GM23338 (cell line): ENCODE results near the gene SNTG2. TPM values are rescaled to one million over a fixed set of nuclear protein-coding genes. Genes with fewer than 3 reads are reported as not detected.

Source experiments
- ATAC-seq: fragments of 200-7000 bp; cut with Tn5 transposase; 3 replicates; pipeline ENCODE4 v1.9.1; 2020
- DNase-seq: peaks from one replicate; pipeline ENCODE4 v3.0.0-alpha.2; 2015; ENCODE audit warnings: low spot score
- H2AFZ ChIP-seq: fragments of 200-600 bp; sonication (generic); 2 replicates; pipeline ENCODE4 v1.8.0; 2016; ENCODE audit warnings: antibody characterized with exemption, mild to moderate bottlenecking, moderate library complexity
- H3F3A ChIP-seq: fragments of 200-600 bp; sonication (generic); replicated peaks from 2 replicates; pipeline ENCODE4 v1.8.0; 2017; ENCODE audit warnings: antibody characterized with exemption, mixed run types, low read depth
- H3K27ac ChIP-seq: fragments of 200-600 bp; sonication (generic); 2 replicates; pipeline ENCODE4 v1.6.1; 2016; ENCODE audit warnings: low read depth
- H3K27me3 ChIP-seq: fragments of 200-600 bp; sonication (generic); 2 replicates; pipeline ENCODE4 v1.8.0; 2016; ENCODE audit warnings: mild to moderate bottlenecking, mixed run types, moderate library complexity; ENCODE audit not compliant: insufficient read depth
- H3K36me3 ChIP-seq: fragments of 200-600 bp; sonication (generic); 2 replicates; pipeline ENCODE4 v1.8.0; 2016; ENCODE audit warnings: mild to moderate bottlenecking; ENCODE audit not compliant: insufficient read depth
- H3K4me1 ChIP-seq: fragments of 200-600 bp; sonication (generic); 2 replicates; pipeline ENCODE4 v1.8.0; 2016; ENCODE audit warnings: mild to moderate bottlenecking, moderate library complexity; ENCODE audit not compliant: insufficient read depth
- H3K4me2 ChIP-seq: fragments of 200-600 bp; sonication (generic); 2 replicates; pipeline ENCODE4 v1.7.1; 2017; ENCODE audit warnings: mixed run types
- H3K4me3 ChIP-seq: fragments of 200-600 bp; sonication (generic); 2 replicates; pipeline ENCODE4 v1.6.1; 2016; ENCODE audit warnings: mixed run types
- H3K79me2 ChIP-seq: fragments of 200-600 bp; sonication (generic); replicated peaks from 2 replicates; pipeline ENCODE4 v1.8.0; 2017; ENCODE audit warnings: mild to moderate bottlenecking; ENCODE audit not compliant: insufficient read depth
- H3K9me2 ChIP-seq: fragments of 200-600 bp; sonication (generic); 2 replicates; pipeline ENCODE4 v1.8.0; 2017; ENCODE audit not compliant: insufficient read depth
- H4K20me1 ChIP-seq: fragments of 200-600 bp; sonication (generic); replicated peaks from 2 replicates; pipeline ENCODE4 v1.8.0; 2017; ENCODE audit warnings: mild to moderate bottlenecking; ENCODE audit not compliant: insufficient read depth
- H3K27ac Mint-ChIP-seq: 2 replicates; pipeline ENCODE4 v1.8.0; 2020; ENCODE audit warnings: inconsistent platforms, mild to moderate bottlenecking, moderate library complexity, mixed read lengths
- H3K27me3 Mint-ChIP-seq: 3 replicates; pipeline ENCODE4 v1.8.0; 2022; ENCODE audit warnings: low read depth, mild to moderate bottlenecking, moderate library complexity, mixed read lengths, inconsistent platforms; ENCODE audit not compliant: insufficient read depth, poor library complexity
- H3K36me3 Mint-ChIP-seq: 3 replicates; pipeline ENCODE4 v1.8.0; 2021; ENCODE audit warnings: low read depth, mild to moderate bottlenecking, inconsistent platforms, moderate library complexity, mixed read lengths
- H3K4me1 Mint-ChIP-seq: 3 replicates; pipeline ENCODE4 v1.8.0; 2020; ENCODE audit warnings: mild to moderate bottlenecking, inconsistent platforms, mixed read lengths
- H3K4me3 Mint-ChIP-seq: 3 replicates; pipeline ENCODE4 v1.8.0; 2021; ENCODE audit warnings: moderate library complexity, mild to moderate bottlenecking, inconsistent platforms, mixed read lengths
- H3K9me3 Mint-ChIP-seq: 3 replicates; pipeline ENCODE4 v1.8.0; 2020; ENCODE audit warnings: moderate library complexity, mild to moderate bottlenecking, inconsistent platforms, mixed read lengths
- ETS1 ChIP-seq: IDR thresholded peaks from 2 replicates; pipeline ENCODE4 v1.6.1; 2016; ENCODE audit warnings: antibody characterized with exemption
- JUNB ChIP-seq: IDR thresholded peaks from one replicate; pipeline ENCODE4 v1.6.1; 2016; ENCODE audit warnings: antibody characterized with exemption; ENCODE audit not compliant: unreplicated experiment
- NANOG ChIP-seq: IDR thresholded peaks from 2 replicates; pipeline ENCODE4 v1.6.1; 2016; ENCODE audit warnings: antibody characterized with exemption, borderline replicate concordance
- ZNF114 ChIP-seq: fragments of 250-450 bp; sonication (Bioruptor Pico); IDR thresholded peaks from 2 replicates; pipeline ENCODE4 v1.5.0; 2020; ENCODE audit warnings: mild to moderate bottlenecking, moderate library complexity
- polyA plus RNA-seq: library from polyadenylated mRNA; unstranded; fragments of >200 nt; fragmentation: Nextera tagmentation; extraction: Ambion mirVana; gene quantifications from 2 replicates; pipeline ENCODE4 v1.2.1, GENCODE V29; 2016
- total RNA-seq: library from RNA; depleted of rRNA; stranded (reverse); fragments of >200 nt; shearing (Covaris generic); gene quantifications from 2 replicates; pipeline ENCODE4 v1.2.3, GENCODE V29; 2014
- TF ChIP-seq, protein P1 (sequence below): fragments of 250-450 bp; sonication (Bioruptor Pico); IDR thresholded peaks from 2 replicates; pipeline ENCODE4 v1.5.0; 2020; ENCODE audit warnings: mild to moderate bottlenecking, moderate library complexity

Gene SNTG2
- total and polyA plus RNA-seq, 2 experiments from 2014 or later = 27.5 to 60.4 TPM

DNA sequence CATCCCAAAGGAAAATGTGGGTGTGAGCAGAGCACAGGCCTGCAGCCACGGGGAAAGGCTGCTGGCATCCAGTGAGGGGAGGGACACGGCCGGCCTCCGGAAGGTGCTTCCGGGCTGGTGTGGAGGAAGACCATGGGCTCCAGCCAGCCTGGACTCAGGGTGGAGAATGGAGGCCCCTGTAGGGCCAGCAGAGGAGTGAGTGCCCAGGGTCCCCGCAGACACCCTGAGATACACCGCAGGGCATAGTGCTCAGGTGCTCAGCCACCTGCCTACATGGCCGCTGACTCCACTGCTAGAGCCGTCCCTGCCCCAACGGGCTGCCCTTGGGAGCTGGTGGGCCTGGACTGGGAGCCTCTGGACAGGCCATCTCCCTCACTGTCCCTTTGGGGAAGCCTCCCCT is 28.5 kb upstream of the SNTG2 start:
- Histone ChIP-seq H4K20me1 (no peaks in the 10 kb centered on the region), H3K79me2 (no peaks in the 10 kb centered on the region), H3K4me2 (no peak overlapping the region), H3K9me2 (0 out of 2 replicates have a peak, but pooled peaks cover 4% of the 10 kb centered on the region), H2AFZ (peak overlapping the region; percentile 86), H3K4me3 (no peak overlapping the region), H3K4me1 (peaks cover 29% of the 10 kb centered on the region), H3F3A (peaks cover 15% of the 10 kb centered on the region), H3K27ac (no peak overlapping the region), H3K27me3 (0 out of 2 replicates have a peak, but pooled peaks cover 8% of the 10 kb centered on the region), H3K36me3 (no peaks in the 10 kb centered on the region)
- Mint-ChIP-seq H3K36me3 (peaks cover 10% of the 10 kb centered on the region), H3K4me3 (no peak overlapping the region), H3K27me3 (peaks cover 23% of the 10 kb centered on the region), H3K9me3 (peaks cover 11% of the 10 kb centered on the region), H3K27ac (no peak overlapping the region), H3K4me1 (peaks cover 33% of the 10 kb centered on the region)
- DNase-seq (no peak), ATAC-seq (no peak)
- TF ChIP-seq JUNB (no peak), ETS1 (no peak), NANOG (no peak), ZNF114 (CRISPR knock-in tag) (no peak)
- TF ChIP-seq, protein P1, sequence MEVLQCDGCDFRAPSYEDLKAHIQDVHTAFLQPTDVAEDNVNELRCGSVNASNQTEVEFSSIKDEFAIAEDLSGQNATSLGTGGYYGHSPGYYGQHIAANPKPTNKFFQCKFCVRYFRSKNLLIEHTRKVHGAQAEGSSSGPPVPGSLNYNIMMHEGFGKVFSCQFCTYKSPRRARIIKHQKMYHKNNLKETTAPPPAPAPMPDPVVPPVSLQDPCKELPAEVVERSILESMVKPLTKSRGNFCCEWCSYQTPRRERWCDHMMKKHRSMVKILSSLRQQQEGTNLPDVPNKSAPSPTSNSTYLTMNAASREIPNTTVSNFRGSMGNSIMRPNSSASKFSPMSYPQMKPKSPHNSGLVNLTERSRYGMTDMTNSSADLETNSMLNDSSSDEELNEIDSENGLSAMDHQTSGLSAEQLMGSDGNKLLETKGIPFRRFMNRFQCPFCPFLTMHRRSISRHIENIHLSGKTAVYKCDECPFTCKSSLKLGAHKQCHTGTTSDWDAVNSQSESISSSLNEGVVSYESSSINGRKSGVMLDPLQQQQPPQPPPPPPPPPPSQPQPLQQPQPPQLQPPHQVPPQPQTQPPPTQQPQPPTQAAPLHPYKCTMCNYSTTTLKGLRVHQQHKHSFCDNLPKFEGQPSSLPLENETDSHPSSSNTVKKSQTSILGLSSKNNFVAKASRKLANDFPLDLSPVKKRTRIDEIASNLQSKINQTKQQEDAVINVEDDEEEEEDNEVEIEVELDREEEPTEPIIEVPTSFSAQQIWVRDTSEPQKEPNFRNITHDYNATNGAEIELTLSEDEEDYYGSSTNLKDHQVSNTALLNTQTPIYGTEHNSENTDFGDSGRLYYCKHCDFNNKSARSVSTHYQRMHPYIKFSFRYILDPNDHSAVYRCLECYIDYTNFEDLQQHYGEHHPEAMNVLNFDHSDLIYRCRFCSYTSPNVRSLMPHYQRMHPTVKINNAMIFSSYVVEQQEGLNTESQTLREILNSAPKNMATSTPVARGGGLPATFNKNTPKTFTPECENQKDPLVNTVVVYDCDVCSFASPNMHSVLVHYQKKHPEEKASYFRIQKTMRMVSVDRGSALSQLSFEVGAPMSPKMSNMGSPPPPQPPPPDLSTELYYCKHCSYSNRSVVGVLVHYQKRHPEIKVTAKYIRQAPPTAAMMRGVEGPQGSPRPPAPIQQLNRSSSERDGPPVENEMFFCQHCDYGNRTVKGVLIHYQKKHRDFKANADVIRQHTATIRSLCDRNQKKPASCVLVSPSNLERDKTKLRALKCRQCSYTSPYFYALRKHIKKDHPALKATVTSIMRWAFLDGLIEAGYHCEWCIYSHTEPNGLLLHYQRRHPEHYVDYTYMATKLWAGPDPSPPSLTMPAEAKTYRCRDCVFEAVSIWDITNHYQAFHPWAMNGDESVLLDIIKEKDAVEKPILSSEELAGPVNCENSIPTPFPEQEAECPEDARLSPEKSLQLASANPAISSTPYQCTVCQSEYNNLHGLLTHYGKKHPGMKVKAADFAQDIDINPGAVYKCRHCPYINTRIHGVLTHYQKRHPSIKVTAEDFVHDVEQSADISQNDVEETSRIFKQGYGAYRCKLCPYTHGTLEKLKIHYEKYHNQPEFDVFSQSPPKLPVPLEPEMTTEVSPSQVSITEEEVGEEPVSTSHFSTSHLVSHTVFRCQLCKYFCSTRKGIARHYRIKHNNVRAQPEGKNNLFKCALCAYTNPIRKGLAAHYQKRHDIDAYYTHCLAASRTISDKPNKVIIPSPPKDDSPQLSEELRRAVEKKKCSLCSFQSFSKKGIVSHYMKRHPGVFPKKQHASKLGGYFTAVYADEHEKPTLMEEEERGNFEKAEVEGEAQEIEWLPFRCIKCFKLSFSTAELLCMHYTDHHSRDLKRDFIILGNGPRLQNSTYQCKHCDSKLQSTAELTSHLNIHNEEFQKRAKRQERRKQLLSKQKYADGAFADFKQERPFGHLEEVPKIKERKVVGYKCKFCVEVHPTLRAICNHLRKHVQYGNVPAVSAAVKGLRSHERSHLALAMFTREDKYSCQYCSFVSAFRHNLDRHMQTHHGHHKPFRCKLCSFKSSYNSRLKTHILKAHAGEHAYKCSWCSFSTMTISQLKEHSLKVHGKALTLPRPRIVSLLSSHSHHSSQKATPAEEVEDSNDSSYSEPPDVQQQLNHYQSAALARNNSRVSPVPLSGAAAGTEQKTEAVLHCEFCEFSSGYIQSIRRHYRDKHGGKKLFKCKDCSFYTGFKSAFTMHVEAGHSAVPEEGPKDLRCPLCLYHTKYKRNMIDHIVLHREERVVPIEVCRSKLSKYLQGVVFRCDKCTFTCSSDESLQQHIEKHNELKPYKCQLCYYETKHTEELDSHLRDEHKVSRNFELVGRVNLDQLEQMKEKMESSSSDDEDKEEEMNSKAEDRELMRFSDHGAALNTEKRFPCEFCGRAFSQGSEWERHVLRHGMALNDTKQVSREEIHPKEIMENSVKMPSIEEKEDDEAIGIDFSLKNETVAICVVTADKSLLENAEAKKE (CRISPR knock-in tag) = no peak
